Activated CD4-positive, alpha-beta T cell treated with anti-CD3 and anti-CD28 coated beads for 4 hours (primary cell): ENCODE measurements around the gene PRX.
A peak's percentile ranks its signal among the peaks of the same experiment; 100 is the strongest.
"Not testable (repeated sequence)": the region's sequence is repeated elsewhere in the genome, so short reads cannot be mapped to it uniquely, and the experiment has no call there.

Source experiments
- DNase-seq, 2 donors: peaks; one replicate each; pipeline ENCODE4 v3.0.0-alpha.2; 2020

Gene PRX

GRCh38 chr19:40389404-40390083 lies 23.6 kb downstream of the PRX start:
- DNase-seq: no peak

- no peak for DNase-seq
Measured at GRCh38 chr19:40388481-40388880, 24.7 kb downstream of the PRX start.

- DNase-seq: no peak
Measured at GRCh38 chr19:40387155-40387554, 26.0 kb downstream of the PRX start.

GRCh38 chr19:40383668-40384248 lies 29.4 kb downstream of the PRX start:
- no peak for DNase-seq

GRCh38 chr19:40381321-40381720 lies 31.9 kb downstream of the PRX start:
- DNase-seq: no peak

GRCh38 chr19:40380199-40381037 lies 32.8 kb downstream of the PRX start:
- DNase-seq: no peak

- no peak for DNase-seq
Measured at GRCh38 chr19:40379446-40380198, 33.6 kb downstream of the PRX start.

GRCh38 chr19:40378509-40378908 lies 34.7 kb downstream of the PRX start:
- no peak for DNase-seq

GRCh38 chr19:40377876-40378385 lies 35.2 kb downstream of the PRX start:
- no peak for DNase-seq

GRCh38 chr19:40376286-40376862 lies 36.8 kb downstream of the PRX start:
- DNase-seq: no peak

- no peak for DNase-seq
Measured at GRCh38 chr19:40374084-40374483, 39.1 kb downstream of the PRX start.

- DNase-seq: no peak
Measured at GRCh38 chr19:40371802-40372122, 41.4 kb downstream of the PRX start.

- no peak for DNase-seq
Measured at GRCh38 chr19:40370997-40371801, 42.0 kb downstream of the PRX start.

- DNase-seq: not testable (repeated sequence)
Measured at GRCh38 chr19:40370253-40370652, 42.9 kb downstream of the PRX start.

GRCh38 chr19:40369797-40370196 lies 43.4 kb downstream of the PRX start:
- no peak for DNase-seq

- no peak for DNase-seq
Measured at GRCh38 chr19:40367577-40368434, 45.4 kb downstream of the PRX start.

- DNase-seq: no peak
Measured at GRCh38 chr19:40366697-40367561, 46.2 kb downstream of the PRX start.

- peak in 1 of 2 donors; percentile 16 for DNase-seq
Measured at GRCh38 chr19:40365613-40366401, 47.4 kb downstream of the PRX start.

GRCh38 chr19:40365010-40365409 lies 48.2 kb downstream of the PRX start:
- DNase-seq: no peak
